Measurements from ENCODE around the gene LRMDA.

Gene LRMDA

DNA sequence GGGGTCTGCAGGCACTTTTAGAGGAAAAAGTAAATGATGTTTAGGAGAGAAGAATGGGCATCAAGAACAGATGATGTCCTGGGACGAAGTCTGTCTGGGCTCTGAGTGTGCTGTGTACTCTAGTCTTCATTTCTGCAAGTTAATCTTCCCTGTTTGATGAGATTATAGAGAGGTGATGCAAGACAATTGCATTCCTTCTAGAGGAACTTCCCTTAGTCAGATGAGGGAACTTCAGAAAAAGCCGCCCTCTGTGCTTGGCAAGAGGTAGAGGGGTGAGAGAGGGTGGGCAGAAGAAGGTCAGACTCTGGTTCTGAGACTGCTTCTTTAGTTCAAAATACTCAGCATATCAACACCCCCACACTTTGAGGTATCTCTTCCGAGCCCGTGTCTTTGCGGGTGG, 797.9 kb downstream of the LRMDA start:
- no peak for DNase-seq (ENCODE audit: low spot score)
- Histone ChIP-seq H3K4me3 (no peak overlapping the region), H3K27ac (no peak overlapping the region)
- TF ChIP-seq, protein P1, sequence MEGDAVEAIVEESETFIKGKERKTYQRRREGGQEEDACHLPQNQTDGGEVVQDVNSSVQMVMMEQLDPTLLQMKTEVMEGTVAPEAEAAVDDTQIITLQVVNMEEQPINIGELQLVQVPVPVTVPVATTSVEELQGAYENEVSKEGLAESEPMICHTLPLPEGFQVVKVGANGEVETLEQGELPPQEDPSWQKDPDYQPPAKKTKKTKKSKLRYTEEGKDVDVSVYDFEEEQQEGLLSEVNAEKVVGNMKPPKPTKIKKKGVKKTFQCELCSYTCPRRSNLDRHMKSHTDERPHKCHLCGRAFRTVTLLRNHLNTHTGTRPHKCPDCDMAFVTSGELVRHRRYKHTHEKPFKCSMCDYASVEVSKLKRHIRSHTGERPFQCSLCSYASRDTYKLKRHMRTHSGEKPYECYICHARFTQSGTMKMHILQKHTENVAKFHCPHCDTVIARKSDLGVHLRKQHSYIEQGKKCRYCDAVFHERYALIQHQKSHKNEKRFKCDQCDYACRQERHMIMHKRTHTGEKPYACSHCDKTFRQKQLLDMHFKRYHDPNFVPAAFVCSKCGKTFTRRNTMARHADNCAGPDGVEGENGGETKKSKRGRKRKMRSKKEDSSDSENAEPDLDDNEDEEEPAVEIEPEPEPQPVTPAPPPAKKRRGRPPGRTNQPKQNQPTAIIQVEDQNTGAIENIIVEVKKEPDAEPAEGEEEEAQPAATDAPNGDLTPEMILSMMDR (IDR thresholded peaks at IDR 0.05), result no peak

DNA sequence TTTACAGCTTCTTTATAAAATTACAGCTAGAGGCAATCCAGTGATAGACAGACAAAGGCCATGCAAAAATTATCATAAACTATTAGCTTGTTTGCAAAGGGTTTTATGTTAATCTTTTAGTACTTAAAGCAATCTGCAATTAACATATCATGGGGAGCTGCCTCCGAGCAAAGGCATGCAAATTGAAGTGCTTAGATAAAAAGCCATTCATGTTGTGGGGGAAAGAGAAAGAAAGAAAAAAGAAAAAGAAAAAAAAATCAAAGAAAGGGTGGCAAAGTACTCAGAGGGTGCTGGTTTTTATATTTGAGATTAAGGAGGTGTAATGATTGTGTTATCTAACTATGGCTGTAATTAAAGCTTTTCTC, 799.5 kb downstream of the LRMDA start:
- DNase-seq (ENCODE audit: low spot score), result no peak
- Histone ChIP-seq H3K27ac (no peak overlapping the region), H3K4me3 (no peak overlapping the region)
- TF ChIP-seq, protein P1 (IDR thresholded peaks at IDR 0.05), result no peak

- H3K27ac ChIP-seq, result no peak overlapping the region
- TF ChIP-seq, protein P1 (IDR thresholded peaks at IDR 0.05), result no peak
- DNase-seq (ENCODE audit: low spot score), result no peak
- H3K4me3 ChIP-seq, result no peak overlapping the region
Measured at GRCh38 chr10:76231286-76231934, 800.0 kb downstream of the LRMDA start.

DNA sequence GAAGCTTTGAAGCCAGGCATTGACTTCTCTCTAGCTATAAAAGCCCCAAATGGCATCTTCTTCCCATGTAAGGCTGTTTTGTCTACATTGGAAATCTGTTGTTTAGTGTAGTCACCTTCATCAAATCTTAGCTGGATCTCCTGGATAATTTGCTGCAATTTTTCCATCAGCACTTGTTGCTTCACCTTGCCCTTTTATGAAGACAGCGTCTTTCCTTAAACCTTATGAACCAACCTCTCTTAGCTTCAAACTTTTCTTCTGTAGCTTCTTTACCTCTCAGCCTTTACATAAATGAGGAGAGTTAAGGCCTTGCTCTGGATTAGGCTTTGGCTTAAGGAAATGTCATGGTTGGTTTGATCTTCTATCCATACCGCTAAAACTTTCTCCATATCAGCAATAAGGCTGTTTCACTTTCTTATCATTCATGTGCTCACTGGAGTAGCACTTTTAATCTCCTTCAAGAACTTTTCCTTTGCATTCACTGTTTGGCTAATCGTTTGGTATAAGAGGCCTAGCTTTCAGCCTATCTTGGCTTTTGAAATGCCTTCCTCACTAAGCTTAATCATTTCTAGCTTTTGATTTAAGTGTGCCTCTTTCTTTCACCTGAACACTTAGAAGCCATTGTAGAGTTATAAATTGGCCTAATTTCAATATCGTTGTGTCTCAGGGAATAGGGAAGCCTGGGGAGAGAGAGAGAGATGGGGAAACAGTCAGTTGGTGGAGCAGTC, 803.2 kb downstream of the LRMDA start:
- TF ChIP-seq, protein P1 (IDR thresholded peaks at IDR 0.05), result no peak
- Histone ChIP-seq H3K4me3 (no peak overlapping the region), H3K27ac (no peak overlapping the region)
- DNase-seq (ENCODE audit: low spot score), result no peak

DNA sequence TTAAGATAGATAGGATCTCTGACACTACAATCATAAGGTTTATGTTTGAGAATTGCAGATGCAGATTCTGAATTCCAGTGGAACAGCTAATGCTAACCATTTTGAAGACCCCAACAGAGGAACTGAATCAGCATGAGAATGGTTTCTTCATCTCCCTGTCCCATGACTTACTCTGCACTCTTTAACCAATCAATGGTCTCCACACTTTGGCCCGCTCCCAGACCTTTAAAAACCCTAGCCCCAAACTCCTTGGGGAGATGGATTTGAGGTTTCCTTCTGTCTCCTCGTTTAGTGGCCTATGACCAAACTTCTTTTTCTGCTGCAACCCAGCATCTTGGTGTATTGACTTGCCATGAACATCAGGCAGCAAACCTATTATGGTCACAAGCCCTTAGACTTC, 804.9 kb downstream of the LRMDA start:
- Histone ChIP-seq H3K27ac (no peak overlapping the region), H3K4me3 (no peak overlapping the region)
- TF ChIP-seq, protein P1 (IDR thresholded peaks at IDR 0.05), result no peak
- DNase-seq (ENCODE audit: low spot score), result no peak

DNA sequence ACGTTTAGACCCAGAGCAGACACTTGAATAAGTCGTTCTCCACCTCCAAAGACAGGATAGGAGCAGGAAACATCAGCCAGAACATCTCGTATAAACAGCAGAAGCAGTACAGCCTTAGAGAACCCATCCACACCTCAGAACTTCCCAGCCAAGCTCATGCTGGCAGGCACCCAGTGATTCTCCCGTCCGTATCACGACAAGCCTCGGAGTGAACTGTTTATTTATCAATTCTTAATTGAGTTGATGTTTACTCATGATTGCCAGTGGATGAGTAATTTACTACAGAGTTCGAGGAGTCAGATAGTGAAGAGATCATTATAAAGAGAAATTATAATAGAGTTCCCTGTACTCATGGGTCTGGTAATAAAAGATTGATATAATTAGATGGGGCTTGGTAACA, 811.5 kb downstream of the LRMDA start:
- DNase-seq (ENCODE audit: low spot score), result no peak
- H3K4me3 ChIP-seq, result no peak overlapping the region
- no peak overlapping the region for H3K27ac ChIP-seq
- TF ChIP-seq, protein P1 (IDR thresholded peaks at IDR 0.05), result no peak

Measured in coronary artery (tissue), 2 donors.